CD4-positive, alpha-beta memory T cell (primary cell): Measurements from ENCODE around the gene PPP6R1. TPM values are rescaled to one million over a fixed set of nuclear protein-coding genes. Genes with fewer than 3 reads are reported as not detected.
A peak's percentile ranks its signal among the peaks of the same experiment; 100 is the strongest.

Source experiments
- CTCF ChIA-PET: fragments of 350-600 bp; sonication (Branson Sonifier 250); formaldehyde crosslinking; loops from one replicate; lab custom pipeline; 2021; ENCODE audit warnings: inconsistent platforms; ENCODE audit not compliant: partially characterized antibody; lab: Charles Lee
- POLR2A ChIA-PET: fragments of 350-600 bp; sonication (Branson Sonifier 250); formaldehyde crosslinking; loops from one replicate; lab custom pipeline; 2021; ENCODE audit not compliant: partially characterized antibody; lab: Charles Lee
- DNase-seq, 5 donors: peaks; one replicate each; pipeline versions ENCODE4 v3.0.0 to v3.0.0-alpha.2; 2020 to 2022; ENCODE audit warnings: mixed read lengths in 1 of 5
- H3K27ac ChIP-seq: one replicate; pipeline ENCODE4 v1.7.0; 2013; ENCODE audit warnings: low read depth, low read length
- H3K27me3 ChIP-seq: 2 replicates; pipeline ENCODE4 v1.7.0; 2013; ENCODE audit warnings: mild to moderate bottlenecking, low read length, moderate library complexity; ENCODE audit not compliant: insufficient read depth
- H3K36me3 ChIP-seq: 2 replicates; pipeline ENCODE4 v1.7.0; 2013; ENCODE audit warnings: mild to moderate bottlenecking, low read length, moderate library complexity; ENCODE audit not compliant: insufficient read depth
- H3K4me1 ChIP-seq: 2 replicates; pipeline ENCODE4 v1.7.0; 2013; ENCODE audit warnings: mild to moderate bottlenecking, low read length, moderate library complexity; ENCODE audit not compliant: insufficient read depth
- H3K4me3 ChIP-seq, 2 donors: one replicate each; pipeline ENCODE4 v1.7.0; 2013; ENCODE audit warnings: low read length in 2 of 2, mild to moderate bottlenecking in 1 of 2
- H3K9me3 ChIP-seq, 2 donors: one replicate each; pipeline ENCODE4 v1.7.0; 2013; ENCODE audit warnings: low read length in 2 of 2, control low read depth in 1 of 2; ENCODE audit not compliant: control insufficient read depth in 1 of 2
- H3K27ac Mint-ChIP-seq, 7 donors: one replicate each; pipeline ENCODE4 v1.8.0; 2020 to 2021; ENCODE audit warnings: mixed read lengths in 7 of 7, mild to moderate bottlenecking in 6 of 7, inconsistent platforms in 3 of 7, moderate library complexity in 3 of 7
- H3K27me3 Mint-ChIP-seq, 2 donors: one replicate each; pipeline ENCODE4 v1.8.0; 2020 to 2021; ENCODE audit warnings: mixed read lengths in 2 of 2
- H3K36me3 Mint-ChIP-seq, 2 donors: one replicate each; pipeline ENCODE4 v1.8.0; 2020 to 2021; ENCODE audit warnings: mixed read lengths in 2 of 2, inconsistent platforms in 1 of 2, mild to moderate bottlenecking in 1 of 2
- H3K4me1 Mint-ChIP-seq, 4 donors: one replicate each; pipeline ENCODE4 v1.8.0; 2020 to 2021; ENCODE audit warnings: mixed read lengths in 4 of 4, mild to moderate bottlenecking in 1 of 4
- H3K4me3 Mint-ChIP-seq, 8 donors: one replicate each; pipeline ENCODE4 v1.8.0; 2020 to 2021; ENCODE audit warnings: mixed read lengths in 8 of 8, mild to moderate bottlenecking in 7 of 8, moderate library complexity in 6 of 8, inconsistent platforms in 3 of 8
- H3K9me3 Mint-ChIP-seq, 8 donors: one replicate each; pipeline ENCODE4 v1.8.0; 2020 to 2021; ENCODE audit warnings: mixed read lengths in 8 of 8, mild to moderate bottlenecking in 5 of 8, inconsistent platforms in 3 of 8, moderate library complexity in 1 of 8
- intact Hi-C: fragments of 100-400 bp; cut with micrococcal nuclease; formaldehyde crosslinking; loops from one replicate; pipeline ENCODE4 v1.15.1; 2023
- polyA plus RNA-seq, 2 donors: library from polyadenylated mRNA; unstranded; fragments of 300-500 nt; fragmentation: Illumina TruSeq; gene quantifications; one replicate each; pipeline ENCODE4 v1.2.3, GENCODE V29; 2021
- total RNA-seq, 2 experiments: library from RNA; stranded (reverse); gene quantifications; one replicate each; pipeline ENCODE4 v1.2.3, GENCODE V29; 2021

The PPP6R1 gene
- total and polyA plus RNA-seq, 4 experiments from 2014 or later, result 22.9 to 162 (median 134) TPM

DNA sequence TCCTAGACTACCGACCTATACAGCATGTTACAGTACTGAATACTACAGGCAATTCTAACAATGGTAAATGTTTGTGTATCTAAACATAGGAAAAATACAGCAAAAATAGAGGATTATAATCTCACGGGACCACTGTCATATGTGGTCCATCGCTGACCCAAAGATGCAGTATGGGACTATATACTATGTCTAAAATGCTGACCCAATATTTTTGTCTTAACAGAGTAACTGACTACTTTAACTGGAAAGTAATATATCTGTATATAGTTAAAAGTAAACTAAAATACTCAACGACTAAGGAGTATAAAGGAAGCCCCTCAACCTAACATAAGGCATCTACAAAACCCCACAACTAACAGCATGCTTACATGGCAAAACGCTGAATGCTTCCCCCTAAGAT is 25.8 kb downstream of the PPP6R1 start:
- H3K36me3 ChIP-seq, result peaks cover 84% of the 10 kb centered on the region
- intact Hi-C loops, result no loop called here
- H3K36me3 Mint-ChIP-seq, result peaks cover 31 to 71% of the 10 kb centered on the region in 2 donors
- H3K27me3 ChIP-seq, result no peaks in the 10 kb centered on the region
- H3K4me1 Mint-ChIP-seq, result peaks cover 0 to 10% (median 3%) of the 10 kb centered on the region in 4 donors
- no peaks in the 10 kb centered on the region for H3K9me3 ChIP-seq
- H3K9me3 Mint-ChIP-seq, result no peaks in the 10 kb centered on the region
- no peak overlapping the region for H3K4me3 Mint-ChIP-seq
- H3K4me1 ChIP-seq, result no peaks in the 10 kb centered on the region
- no peak overlapping the region for H3K4me3 ChIP-seq
- H3K27me3 Mint-ChIP-seq, result no peaks in the 10 kb centered on the region
- DNase-seq, result no peak
- CTCF ChIA-PET, result no interaction called here
- no peak overlapping the region for H3K27ac ChIP-seq
- no peak overlapping the region for H3K27ac Mint-ChIP-seq
- POLR2A ChIA-PET, result interaction anchor here (2.3 kb wide), 1 partner anchor 26 kb away, joined by 6 read pairs; the partner anchor contains the start of gene PPP6R1

DNA sequence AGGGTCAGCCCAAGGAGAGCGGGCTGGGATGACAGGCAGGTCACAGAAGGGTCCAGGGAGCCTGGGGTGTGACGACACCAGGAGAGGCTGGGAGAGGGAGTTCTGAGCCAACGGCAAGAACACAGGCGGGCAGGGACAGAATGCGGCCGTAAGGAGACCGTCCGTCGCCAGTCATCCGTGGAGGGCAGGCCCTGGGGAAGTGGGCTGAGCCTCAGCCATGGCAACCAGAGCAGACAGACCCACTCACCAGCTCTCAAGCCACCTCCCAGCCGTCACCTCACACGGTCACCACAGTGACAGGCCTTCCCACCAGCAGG is 26.6 kb downstream of the PPP6R1 start:
- CTCF ChIA-PET, result no interaction called here
- Histone ChIP-seq H3K4me3 (no peak overlapping the region), H3K27me3 (no peaks in the 10 kb centered on the region), H3K27ac (no peak overlapping the region), H3K9me3 (no peaks in the 10 kb centered on the region), H3K4me1 (no peaks in the 10 kb centered on the region), H3K36me3 (peaks cover 76% of the 10 kb centered on the region)
- Mint-ChIP-seq H3K27ac (no peak overlapping the region), H3K27me3 (no peaks in the 10 kb centered on the region), H3K4me3 (no peak overlapping the region), H3K4me1 (peaks cover 0 to 7% (median 3%) of the 10 kb centered on the region in 4 donors), H3K9me3 (no peaks in the 10 kb centered on the region), H3K36me3 (peaks cover 30 to 71% of the 10 kb centered on the region in 2 donors)
- POLR2A ChIA-PET, result interaction anchor here (2.3 kb wide), 1 partner anchor 27 kb away, joined by 6 read pairs; the partner anchor contains the start of gene PPP6R1
- DNase-seq, result no peak
- intact Hi-C loops, result no loop called here

DNA sequence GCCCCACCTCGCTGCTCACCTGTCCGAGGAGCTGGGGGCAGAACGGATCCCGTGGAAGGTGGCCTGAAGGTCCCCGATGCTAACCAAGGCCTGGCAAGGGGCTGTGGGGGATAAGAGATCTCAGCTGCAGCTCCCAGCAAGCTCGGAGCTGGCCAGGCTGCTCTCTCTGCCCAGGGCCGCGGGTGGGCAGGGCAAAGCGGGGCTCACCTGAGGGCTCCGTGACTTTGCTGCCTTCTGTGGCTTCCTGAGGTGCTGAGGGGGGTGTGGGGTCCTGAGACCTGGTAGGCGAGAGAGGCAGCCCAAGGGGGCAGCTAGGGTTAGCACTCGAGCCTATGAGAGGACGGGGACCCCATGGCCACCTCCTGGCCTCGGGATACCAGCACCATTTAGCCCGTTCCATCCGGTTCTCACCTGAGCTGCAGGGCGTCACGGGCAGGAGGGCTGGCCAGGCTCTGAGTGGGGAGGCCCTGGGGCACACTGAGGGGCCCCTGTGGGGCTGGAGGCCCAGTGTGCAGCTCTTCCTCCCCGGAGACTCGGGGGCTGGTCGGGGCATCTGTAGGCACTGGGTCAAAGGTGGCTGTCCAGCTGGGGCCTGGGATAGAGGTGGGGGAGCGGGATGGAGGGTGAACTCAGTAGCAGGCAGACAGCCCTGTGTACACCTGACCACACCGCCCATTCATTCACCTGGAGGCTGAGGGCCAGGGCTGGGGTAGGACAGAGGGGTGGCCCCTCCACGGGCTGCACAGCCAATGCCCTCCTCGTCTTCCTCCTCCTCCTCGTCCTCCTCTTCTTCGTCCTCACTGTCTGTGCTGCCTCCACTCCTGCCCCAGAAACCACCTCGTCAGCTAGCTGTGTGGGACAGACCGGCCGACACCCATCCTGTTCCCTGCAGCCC is 27.2 kb downstream of the PPP6R1 start:
- Mint-ChIP-seq H3K4me3 (no peak overlapping the region), H3K27me3 (no peaks in the 10 kb centered on the region), H3K9me3 (no peaks in the 10 kb centered on the region), H3K36me3 (peaks cover 25 to 70% of the 10 kb centered on the region in 2 donors), H3K4me1 (peaks cover 0 to 4% (median 3%) of the 10 kb centered on the region in 4 donors), H3K27ac (no peak overlapping the region)
- no peak overlapping the region for H3K4me3 ChIP-seq
- DNase-seq, result no peak
- no peaks in the 10 kb centered on the region for H3K9me3 ChIP-seq
- POLR2A ChIA-PET, result interaction anchor here (2.3 kb wide), 1 partner anchor 28 kb away, joined by 6 read pairs; the partner anchor contains the start of gene PPP6R1
- no peak overlapping the region for H3K27ac ChIP-seq
- intact Hi-C loops, result no loop called here
- CTCF ChIA-PET, result no interaction called here
- H3K4me1 ChIP-seq, result no peaks in the 10 kb centered on the region
- peaks cover 70% of the 10 kb centered on the region for H3K36me3 ChIP-seq
- H3K27me3 ChIP-seq, result no peaks in the 10 kb centered on the region

DNA sequence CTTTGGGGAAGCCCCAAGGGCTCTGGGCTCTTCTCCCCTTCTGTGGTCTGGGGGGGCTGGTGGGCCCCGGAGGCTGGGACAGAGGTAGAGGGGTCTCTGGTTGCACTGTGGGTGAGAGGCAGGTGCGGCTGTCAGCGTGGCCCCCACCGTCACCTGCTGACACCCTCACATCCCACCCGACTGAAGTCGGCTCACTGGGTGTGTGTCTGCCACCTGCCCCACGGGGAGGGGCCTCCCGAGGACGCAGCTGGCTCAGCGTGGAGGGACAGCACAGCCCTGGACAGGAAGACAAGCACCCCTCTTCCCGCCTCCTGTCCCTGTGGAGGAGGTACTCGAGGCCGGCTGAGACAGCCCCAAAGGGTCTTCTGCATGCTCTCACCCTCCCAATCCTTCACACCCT is 28.0 kb downstream of the PPP6R1 start:
- H3K36me3 Mint-ChIP-seq, result peaks cover 21 to 68% of the 10 kb centered on the region in 2 donors

DNA sequence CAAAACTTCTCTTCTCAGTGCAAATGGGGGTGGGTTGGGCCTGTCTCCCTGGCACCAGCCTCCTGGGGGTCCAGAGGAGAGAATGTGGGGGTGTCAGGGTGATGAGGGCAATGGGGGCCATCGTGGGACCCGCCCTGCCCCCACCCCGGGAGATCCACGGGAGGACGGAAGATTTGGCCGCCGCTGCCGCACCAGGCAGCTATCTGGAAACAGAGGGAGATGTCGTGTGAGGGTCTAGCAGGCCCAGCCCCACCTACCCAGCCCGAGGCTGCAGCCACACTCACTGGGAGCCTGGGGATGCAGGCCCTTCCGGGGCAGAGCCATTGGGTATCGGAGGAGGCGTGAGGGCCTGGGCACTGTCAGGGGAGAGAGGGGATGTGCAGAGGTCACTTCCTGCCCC is 28.5 kb downstream of the PPP6R1 start:
- no peaks in the 10 kb centered on the region for H3K9me3 Mint-ChIP-seq
- no peak for DNase-seq
- no peaks in the 10 kb centered on the region for H3K27me3 ChIP-seq
- no peak overlapping the region for H3K4me3 Mint-ChIP-seq
- POLR2A ChIA-PET, result no interaction called here
- no peaks in the 10 kb centered on the region for H3K4me1 ChIP-seq
- peaks cover 25 to 71% of the 10 kb centered on the region in 2 donors for H3K36me3 Mint-ChIP-seq
- CTCF ChIA-PET, result no interaction called here
- H3K36me3 ChIP-seq, result peaks cover 60% of the 10 kb centered on the region
- intact Hi-C loops, result no loop called here
- no peak overlapping the region for H3K27ac Mint-ChIP-seq
- no peaks in the 10 kb centered on the region for H3K9me3 ChIP-seq
- H3K27me3 Mint-ChIP-seq, result no peaks in the 10 kb centered on the region
- no peak overlapping the region for H3K4me3 ChIP-seq
- peaks cover 0 to 7% (median 4%) of the 10 kb centered on the region in 4 donors for H3K4me1 Mint-ChIP-seq
- H3K27ac ChIP-seq, result no peak overlapping the region

More for the DNA sequence above, 28.0 kb downstream of the PPP6R1 start:
- Histone ChIP-seq H3K36me3 (peaks cover 62% of the 10 kb centered on the region), H3K9me3 (no peaks in the 10 kb centered on the region), H3K27ac (no peak overlapping the region), H3K27me3 (no peaks in the 10 kb centered on the region), H3K4me1 (no peaks in the 10 kb centered on the region), H3K4me3 (no peak overlapping the region)
- H3K4me3 Mint-ChIP-seq, result no peak overlapping the region
- H3K4me1 Mint-ChIP-seq, result peaks cover 0 to 4% (median 3%) of the 10 kb centered on the region in 4 donors
- intact Hi-C loops, result no loop called here
- CTCF ChIA-PET, result no interaction called here
- no peak overlapping the region for H3K27ac Mint-ChIP-seq
- no peaks in the 10 kb centered on the region for H3K9me3 Mint-ChIP-seq
- no peak for DNase-seq
- H3K27me3 Mint-ChIP-seq, result no peaks in the 10 kb centered on the region
- POLR2A ChIA-PET, result interaction anchor here (2.3 kb wide), 1 partner anchor 28 kb away, joined by 6 read pairs; the partner anchor contains the start of gene PPP6R1

DNA sequence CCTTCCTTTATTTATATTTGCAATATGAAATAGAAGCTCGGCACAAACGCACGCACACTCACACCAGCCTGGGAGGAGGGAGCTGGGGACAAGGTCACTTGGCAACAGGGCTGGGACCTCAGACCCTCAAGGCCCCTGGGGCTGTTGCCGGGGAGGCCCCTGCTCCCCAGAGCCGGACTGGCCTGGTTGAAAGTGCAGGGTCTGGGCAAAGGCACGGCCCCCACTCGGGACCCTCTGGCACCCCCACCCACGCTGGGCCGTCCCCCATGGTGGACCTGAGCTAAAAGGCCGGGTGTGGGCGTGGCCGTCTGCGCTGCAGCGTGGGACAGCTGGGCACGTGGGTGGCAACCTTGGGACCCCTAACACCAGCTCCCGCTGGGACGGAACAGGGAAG is 29.0 kb downstream of the PPP6R1 start:
- intact Hi-C loops, result no loop called here
- ChIA-PET POLR2A (no interaction called here), CTCF (no interaction called here)
- H3K4me3 ChIP-seq, result no peak overlapping the region
- H3K9me3 ChIP-seq, result no peaks in the 10 kb centered on the region
- Mint-ChIP-seq H3K27ac (no peak overlapping the region), H3K36me3 (peaks cover 20 to 66% of the 10 kb centered on the region in 2 donors), H3K4me3 (no peak overlapping the region), H3K9me3 (no peaks in the 10 kb centered on the region), H3K27me3 (no peaks in the 10 kb centered on the region), H3K4me1 (peaks cover 0 to 5% (median 2%) of the 10 kb centered on the region in 4 donors)
- no peak for DNase-seq
- H3K36me3 ChIP-seq, result peaks cover 56% of the 10 kb centered on the region
- no peak overlapping the region for H3K27ac ChIP-seq
- H3K27me3 ChIP-seq, result no peaks in the 10 kb centered on the region
- no peaks in the 10 kb centered on the region for H3K4me1 ChIP-seq

DNA sequence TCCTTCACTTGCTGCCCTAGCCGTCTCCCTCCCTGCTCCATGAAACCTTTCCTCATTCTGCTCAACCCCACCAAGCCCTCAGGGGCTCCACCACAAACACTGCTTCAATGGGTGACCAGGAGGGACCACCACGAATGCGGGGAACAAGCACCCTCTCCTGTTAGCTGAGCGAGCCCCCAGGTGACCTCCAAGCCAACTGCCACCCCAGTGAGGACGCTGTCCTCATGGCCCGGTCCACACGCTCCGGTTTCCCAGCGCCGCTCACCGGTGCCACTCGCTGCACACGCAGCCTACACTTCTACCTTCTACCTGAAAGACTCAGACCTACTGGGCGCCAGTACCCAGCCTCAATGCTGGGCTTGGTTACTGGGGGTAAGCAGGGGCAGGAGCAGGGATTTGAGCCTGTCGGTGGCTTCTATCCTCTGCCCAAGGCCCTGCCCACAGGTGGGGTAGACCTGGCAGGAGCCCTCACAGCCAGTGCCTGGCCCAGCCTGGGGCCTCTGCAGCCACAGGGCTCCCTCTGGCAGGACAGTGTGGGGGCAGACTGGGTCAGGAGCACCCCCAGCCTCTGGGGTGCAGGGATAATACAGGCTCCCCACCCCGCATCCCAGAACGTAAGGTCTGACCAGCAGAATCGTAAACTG is 29.6 kb downstream of the PPP6R1 start:
- Mint-ChIP-seq H3K9me3 (no peaks in the 10 kb centered on the region), H3K27me3 (no peaks in the 10 kb centered on the region), H3K4me3 (no peak overlapping the region), H3K4me1 (peaks cover 0 to 5% (median 2%) of the 10 kb centered on the region in 4 donors), H3K27ac (peak overlapping the region in 1 of 7 donors; percentile 57), H3K36me3 (peaks cover 14 to 61% of the 10 kb centered on the region in 2 donors)
- intact Hi-C loops, result no loop called here
- ChIA-PET CTCF (no interaction called here), POLR2A (no interaction called here)
- H3K4me1 ChIP-seq, result no peaks in the 10 kb centered on the region
- H3K9me3 ChIP-seq, result no peaks in the 10 kb centered on the region
- DNase-seq, result no peak
- no peaks in the 10 kb centered on the region for H3K27me3 ChIP-seq
- no peak overlapping the region for H3K27ac ChIP-seq
- H3K4me3 ChIP-seq, result no peak overlapping the region
- peaks cover 51% of the 10 kb centered on the region for H3K36me3 ChIP-seq
